NB4 (cell line): ENCODE measurements around the gene GFY.

Experiments used
- CTCF ChIP-seq: IDR thresholded peaks from one replicate; pipeline ENCODE4 v1.5.1; 2012; ENCODE audit warnings: low read depth, low read length
- POLR2A ChIP-seq: IDR thresholded peaks from 2 replicates; pipeline ENCODE4 v1.6.1; 2011; ENCODE audit warnings: mild to moderate bottlenecking; ENCODE audit not compliant: insufficient read length; ENCODE audit errors: extremely low read depth
- TF ChIP-seq, protein P1 (sequence below): IDR thresholded peaks from 2 replicates; pipeline ENCODE4 v1.6.1; 2011; ENCODE audit warnings: low read depth, low read length

DNA sequence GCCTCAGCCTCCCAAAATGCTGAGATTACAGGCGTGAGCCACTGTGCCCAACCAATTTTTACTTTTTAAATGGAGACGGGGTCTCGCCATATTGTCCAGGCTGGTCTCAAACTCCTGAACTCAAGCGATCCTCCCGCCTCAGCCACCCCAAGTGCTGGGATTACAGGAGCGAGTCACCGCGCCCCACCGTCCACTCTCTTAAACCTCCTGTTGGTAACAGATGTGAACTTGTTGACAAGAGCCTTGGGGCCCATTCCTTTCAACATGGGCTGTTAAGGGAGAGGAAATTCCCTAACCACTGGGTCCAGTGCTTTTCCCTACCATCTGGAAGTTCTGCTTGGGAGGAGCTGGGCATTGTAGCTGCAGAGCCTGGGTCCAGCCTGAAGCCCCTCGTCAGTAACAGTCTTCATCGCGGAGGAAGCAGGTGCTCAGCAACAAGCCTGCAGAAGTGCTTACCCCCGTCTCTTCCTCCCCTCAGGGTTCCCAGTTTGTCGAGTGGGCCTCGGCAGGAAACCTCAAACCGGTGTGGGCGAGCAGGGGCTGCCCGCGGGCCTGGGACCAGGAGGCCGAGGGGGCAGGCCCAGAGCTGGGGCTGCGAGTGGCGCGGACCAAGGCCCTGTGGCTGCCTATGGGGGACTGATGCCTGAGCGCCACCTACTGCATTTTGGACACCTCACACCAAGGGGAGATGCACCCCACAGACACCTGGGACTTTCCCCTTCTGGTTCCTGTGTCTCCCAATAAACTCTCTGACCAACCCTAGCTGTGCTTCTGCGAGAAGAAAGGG lies 44.8 kb downstream of the GFY start:
- TF ChIP-seq CTCF (peak; percentile 59), POLR2A (no peak)
- TF ChIP-seq, protein P1, sequence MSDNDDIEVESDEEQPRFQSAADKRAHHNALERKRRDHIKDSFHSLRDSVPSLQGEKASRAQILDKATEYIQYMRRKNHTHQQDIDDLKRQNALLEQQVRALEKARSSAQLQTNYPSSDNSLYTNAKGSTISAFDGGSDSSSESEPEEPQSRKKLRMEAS = no peak
